ENCODE data around the gene DIAPH2.

Gene DIAPH2

GRCh38 chrX:97309487-97310116 is 625.0 kb downstream of the DIAPH2 start:
- peak; percentile 1 for DNase-seq (ENCODE audit: low spot score)
- ChIA-PET POLR2A (ENCODE audit: low non-redundant PET) (no interaction called here), CTCF (no interaction called here)
- TF ChIP-seq CTCF (conservative IDR thresholded peaks at IDR 0.05; ENCODE audit: low read depth), result no peak
- H3K27ac ChIP-seq, result no peak overlapping the region

GRCh38 chrX:97310373-97310772 is 625.7 kb downstream of the DIAPH2 start:
- POLR2A ChIA-PET (ENCODE audit: low non-redundant PET), result no interaction called here
- H3K27ac ChIP-seq, result no peak overlapping the region
- CTCF ChIA-PET, result no interaction called here
- TF ChIP-seq CTCF (conservative IDR thresholded peaks at IDR 0.05; ENCODE audit: low read depth), result no peak
- peak; percentile 7 for DNase-seq (ENCODE audit: low spot score)

- CTCF ChIA-PET, result no interaction called here
Observed at GRCh38 chrX:97311066-97311778, 626.6 kb downstream of the DIAPH2 start.

GRCh38 chrX:97314345-97314744 is 629.7 kb downstream of the DIAPH2 start:
- no peak for DNase-seq (ENCODE audit: low spot score)
- H3K27ac ChIP-seq, result no peak overlapping the region
- CTCF ChIA-PET, result no interaction called here
- no peak for TF ChIP-seq CTCF (conservative IDR thresholded peaks at IDR 0.05; ENCODE audit: low read depth)
- POLR2A ChIA-PET (ENCODE audit: low non-redundant PET), result no interaction called here

More at GRCh38 chrX:97311066-97311778, 626.6 kb downstream of the DIAPH2 start:
- no peak overlapping the region for H3K27ac ChIP-seq
- no peak for DNase-seq (ENCODE audit: low spot score)
- TF ChIP-seq CTCF (conservative IDR thresholded peaks at IDR 0.05; ENCODE audit: low read depth), result no peak
- POLR2A ChIA-PET (ENCODE audit: low non-redundant PET), result no interaction called here

GRCh38 chrX:97315939-97316338 is 631.3 kb downstream of the DIAPH2 start:
- POLR2A ChIA-PET (ENCODE audit: low non-redundant PET), result no interaction called here

GRCh38 chrX:97320305-97320704 is 635.7 kb downstream of the DIAPH2 start:
- no peak for DNase-seq (ENCODE audit: low spot score)
- CTCF ChIA-PET, result no interaction called here
- POLR2A ChIA-PET (ENCODE audit: low non-redundant PET), result no interaction called here
- no peak overlapping the region for H3K27ac ChIP-seq
- TF ChIP-seq CTCF (conservative IDR thresholded peaks at IDR 0.05; ENCODE audit: low read depth), result no peak

More at GRCh38 chrX:97315939-97316338, 631.3 kb downstream of the DIAPH2 start:
- H3K27ac ChIP-seq, result no peak overlapping the region
- TF ChIP-seq CTCF (conservative IDR thresholded peaks at IDR 0.05; ENCODE audit: low read depth), result no peak
- CTCF ChIA-PET, result no interaction called here
- DNase-seq (ENCODE audit: low spot score), result no peak
